GM12878 (cell line): ENCODE data around the gene ABHD6. TPM values are rescaled to one million over a fixed set of nuclear protein-coding genes. Genes with fewer than 3 reads are reported as not detected.

Experiments used
- ATAC-seq: fragments of 200-7000 bp; cut with Tn5 transposase; 3 replicates; pipeline ENCODE4 v1.9.1; 2020; ENCODE audit warnings: mild to moderate bottlenecking, moderate library complexity
- BruUV-seq: library from RNA; stranded (reverse); fragments of 400-500 nt; replicated peaks from 2 replicates; lab custom pipeline; 2021; lab: Mats Ljungman, UMichigan
- CTCF ChIA-PET: fragments of 300-600 bp; sonication (Branson Sonifier 250); formaldehyde crosslinking; extraction: SDS; loops from one replicate; lab custom pipeline; 2021; ENCODE audit warnings: inconsistent platforms; lab: Yijun Ruan, JAX
- POLR2A ChIA-PET: fragments of 350-600 bp; formaldehyde crosslinking; extraction: SDS; loops from one replicate; lab custom pipeline; 2021; ENCODE audit warnings: inconsistent platforms; lab: Charles Lee
- RAD21 ChIA-PET: fragments of 300-600 bp; sonication (Branson Sonifier 250); formaldehyde crosslinking; loops from one replicate; lab custom pipeline; 2023; ENCODE audit warnings: antibody characterized with exemption; ENCODE audit not compliant: unreplicated experiment; lab: Charles Lee
- SMC1A ChIA-PET: fragments of 300-600 bp; sonication (Branson Sonifier 250); formaldehyde crosslinking; loops from one replicate; lab custom pipeline; 2023; ENCODE audit not compliant: unreplicated experiment, uncharacterized antibody; lab: Charles Lee
- DNase-seq: peaks from one replicate; pipeline ENCODE4 v3.0.0-alpha.2; 2011; ENCODE audit warnings: low read depth, low spot score
- FAIRE-seq: peaks from 3 replicates; lab custom pipeline; 2011; peaks lifted over from hg19 to GRCh38; lab: Jason Lieb, UNC
- H2AFZ ChIP-seq: 2 replicates; pipeline ENCODE4 v1.6.0; 2011; ENCODE audit warnings: low read depth, low read length, control low read depth; ENCODE audit not compliant: control insufficient read depth
- H3K27ac ChIP-seq: 2 replicates; pipeline ENCODE4 v1.5.1; 2011; ENCODE audit warnings: control low read depth; ENCODE audit not compliant: control insufficient read depth, insufficient read depth
- H3K27me3 ChIP-seq, 2 experiments: replicated peaks in 1 of 2; 2 replicates each; pipeline versions ENCODE4 v1.6.0 to v1.6.1; 2011; ENCODE audit warnings: low read length in 1 of 2; ENCODE audit not compliant: control insufficient read depth in 2 of 2, insufficient read depth in 2 of 2
- H3K36me3 ChIP-seq, 2 experiments: 2 replicates each; pipeline ENCODE4 v1.5.1; 2011; ENCODE audit warnings: low read length in 1 of 2; ENCODE audit not compliant: control insufficient read depth in 2 of 2, insufficient read depth in 2 of 2
- H3K4me1 ChIP-seq: 2 replicates; pipeline ENCODE4 v1.6.1; 2011; ENCODE audit warnings: mild to moderate bottlenecking, low read length, moderate library complexity, mixed read lengths; ENCODE audit not compliant: control insufficient read depth, insufficient read depth
- H3K4me2 ChIP-seq: 2 replicates; pipeline ENCODE4 v1.6.0; 2011; ENCODE audit warnings: control low read depth; ENCODE audit not compliant: control insufficient read depth, insufficient read depth
- H3K4me3 ChIP-seq: fragments of 200-600 bp; sonication (generic); 2 replicates; pipeline ENCODE4 v1.5.1; 2016
- H3K79me2 ChIP-seq: 2 replicates; pipeline ENCODE4 v1.6.0; 2011; ENCODE audit warnings: low read length; ENCODE audit not compliant: control insufficient read depth, insufficient read depth
- H3K9ac ChIP-seq: 2 replicates; pipeline ENCODE4 v1.8.0; 2011; ENCODE audit warnings: low read length, control low read depth, mixed read lengths; ENCODE audit not compliant: control insufficient read depth, insufficient read depth
- H3K9me3 ChIP-seq: replicated peaks from 3 replicates; pipeline ENCODE4 v1.5.1; 2011; ENCODE audit warnings: mild to moderate bottlenecking, low read length; ENCODE audit not compliant: control insufficient read depth, insufficient read depth
- H4K20me1 ChIP-seq: 2 replicates; pipeline ENCODE4 v1.6.0; 2011; ENCODE audit not compliant: control insufficient read depth, insufficient read depth
- BCLAF1 ChIP-seq: fragments of 450-650 bp; IDR thresholded peaks from 2 replicates; pipeline ENCODE4 v1.6.1; 2017; ENCODE audit warnings: antibody characterized with exemption, mild to moderate bottlenecking, moderate library complexity
- CEBPZ ChIP-seq: fragments of 150-350 bp; IDR thresholded peaks from 2 replicates; pipeline ENCODE4 v1.6.1; 2016; ENCODE audit warnings: low read depth, low read length
- ESRRA ChIP-seq: IDR thresholded peaks from 2 replicates; pipeline ENCODE4 v1.6.1; 2012; ENCODE audit warnings: mild to moderate bottlenecking, low read length, improper control_type of control experiment
- GATAD2B ChIP-seq: fragments of 450-650 bp; conservative IDR thresholded peaks from 2 replicates; pipeline ENCODE4 v1.6.1; 2017; ENCODE audit warnings: low read depth, mild to moderate bottlenecking, moderate library complexity
- MEF2B ChIP-seq: fragments of 450-650 bp; IDR thresholded peaks from 2 replicates; pipeline ENCODE4 v1.6.1; 2018; ENCODE audit warnings: mild to moderate bottlenecking, moderate library complexity; ENCODE audit not compliant: partially characterized antibody, poor library complexity, severe bottlenecking
- NFXL1 ChIP-seq: fragments of 450-650 bp; IDR thresholded peaks from 2 replicates; pipeline ENCODE4 v1.6.1; 2017; ENCODE audit warnings: antibody characterized with exemption, mild to moderate bottlenecking, borderline replicate concordance
- NR2F1 ChIP-seq: fragments of 450-650 bp; conservative IDR thresholded peaks from 2 replicates; pipeline ENCODE4 v1.6.1; 2017; ENCODE audit warnings: mild to moderate bottlenecking
- SPI1 ChIP-seq: IDR thresholded peaks from 2 replicates; pipeline ENCODE4 v1.6.1; 2011; ENCODE audit warnings: low read depth, mild to moderate bottlenecking, low read length, moderate library complexity, borderline replicate concordance; ENCODE audit not compliant: insufficient read depth
- WGBS: methylation state at CpG from one replicate; pipeline ENCODE4 v1.1.6; 2016; ENCODE audit warnings: low lambda C conversion rate; ENCODE audit not compliant: insufficient replicate concordance, insufficient coverage; ENCODE audit errors: missing lambda C conversion rate; 5-methylcytosine and 5-hydroxymethylcytosine counted together
- in situ Hi-C: fragments of 300-500 bp; cut with MboI; formaldehyde crosslinking; loops from 9 replicates; pipeline ENCODE4 v1.14.3; 2018; ENCODE audit warnings: mixed read lengths
- intact Hi-C: fragments of 100-400 bp; cut with micrococcal nuclease; formaldehyde crosslinking; loops from one replicate; pipeline ENCODE4 v1.14.2; 2022; ENCODE audit not compliant: unreplicated experiment
- polyA plus RNA-seq, 11 experiments: library from polyadenylated mRNA; depleted of rRNA in 4 of 11; unstranded in 6 of 11; stranded (reverse) in 5 of 11; fragments of >200 nt; fragmentation: Nextera tagmentation in 4 of 11; fragmentation: Illumina TruSeq in 1 of 11; extraction: Ambion mirVana in 4 of 11; extraction: Trizol in 1 of 11; gene quantifications; 1 replicate in 1 of 11; 2 replicates in 10 of 11; pipeline versions ENCODE4 v1.2.1 to v1.2.3, GENCODE V29; 2011 to 2016; ENCODE audit warnings: inconsistent platforms in 2 of 11, missing spikeins in 2 of 11, low read depth in 1 of 11
- total RNA-seq, 4 experiments: library from RNA; depleted of rRNA in 3 of 4; stranded (reverse); fragments of >200 nt in 3 of 4; fragmentation: Illumina TruSeq in 1 of 4; extraction: Trizol in 1 of 4; gene quantifications; 2 replicates each; pipeline versions ENCODE4 v1.2.1 to v1.2.3, GENCODE V29; 2013 to 2021
- TF ChIP-seq, protein P1 (sequence below): fragments of 450-650 bp; IDR thresholded peaks from 2 replicates; pipeline ENCODE4 v1.6.1; 2016; ENCODE audit warnings: mild to moderate bottlenecking

Gene ABHD6
- total and polyA plus RNA-seq, 10 of the 15 experiments (the other 5 are each of a cell fraction or from before 2014, with no cell fraction given) = 1.4 to 33.2 (median 3.2) TPM

DNA sequence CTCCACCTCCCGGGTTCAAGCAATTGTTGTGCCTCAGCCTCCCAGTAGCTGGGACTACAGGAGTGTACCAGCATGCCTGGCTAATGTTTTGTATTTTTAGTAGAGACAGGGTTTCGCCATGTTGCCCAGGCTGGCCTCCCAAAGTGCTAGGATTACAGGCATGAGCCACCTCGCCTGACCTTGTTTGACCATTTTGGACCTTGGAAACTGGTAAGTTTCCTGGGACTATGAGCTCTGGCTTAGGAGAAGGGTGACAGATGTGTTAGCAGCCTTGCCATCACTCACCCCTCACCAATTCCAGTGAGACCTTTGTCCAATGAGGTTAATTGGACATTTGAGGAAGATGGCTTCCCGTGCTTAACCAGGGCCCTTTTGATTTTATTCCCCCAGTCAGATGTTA lies 46.7 kb upstream of the ABHD6 start (continued):
- TF ChIP-seq CEBPZ (no peak), MEF2B (no peak)

- H3K4me3 ChIP-seq = no peak overlapping the region
- no peak overlapping the region for H2AFZ ChIP-seq
- DNase-seq (no peak), ATAC-seq (no peak), FAIRE-seq (no peak)
- H3K9me3 ChIP-seq = peaks cover 19% of the 10 kb centered on the region
- no peak overlapping the region for H3K4me2 ChIP-seq
- no peaks in the 10 kb centered on the region for H3K27me3 ChIP-seq
- H3K36me3 ChIP-seq = peaks cover 1 to 6% of the 10 kb centered on the region in 2 experiments; a peak in 2 of 4 replicates
- ChIA-PET RAD21 (interaction anchor here (0.6 to 6.6 kb wide), 6 partner anchors 13 to 109 kb away, joined by 3 to 141 read pairs (median 51); no protein-coding TSS in a partner anchor), POLR2A (interaction anchor here (0.6 to 17.1 kb wide), 3 partner anchors 9 to 109 kb away, joined by 3 to 491 read pairs (median 4); partner anchors contain the start of gene DNASE1L3), CTCF (interaction anchor here (2.4 to 25.2 kb wide), 5 partner anchors 12 to 111 kb away, joined by 9 to 655 read pairs (median 61); partner anchors contain the start of genes DNASE1L3, HTD2 and RPP14), SMC1A (interaction anchor here (1.0 to 9.6 kb wide), 9 partner anchors 16 to 180 kb away, joined by 3 to 191 read pairs (median 27); partner anchors contain the start of gene ABHD6)
- H4K20me1 ChIP-seq = no peaks in the 10 kb centered on the region
- no TSS peak for BruUV-seq
- peaks cover 3% of the 10 kb centered on the region; the same call in 1 of the 2 replicates for H3K4me1 ChIP-seq
- no peak overlapping the region for H3K27ac ChIP-seq
- in situ Hi-C loops = no loop called here
- no peak overlapping the region for H3K9ac ChIP-seq
- intact Hi-C loops = no loop called here
- no peaks in the 10 kb centered on the region for H3K79me2 ChIP-seq
- WGBS = 58% methylated on average over 10 of the region's 10 CpGs
- TF ChIP-seq SPI1 (no peak), ESRRA (no peak), NFXL1 (no peak), NR2F1 (no peak), GATAD2B (no peak), BCLAF1 (no peak)
- TF ChIP-seq, protein P1, sequence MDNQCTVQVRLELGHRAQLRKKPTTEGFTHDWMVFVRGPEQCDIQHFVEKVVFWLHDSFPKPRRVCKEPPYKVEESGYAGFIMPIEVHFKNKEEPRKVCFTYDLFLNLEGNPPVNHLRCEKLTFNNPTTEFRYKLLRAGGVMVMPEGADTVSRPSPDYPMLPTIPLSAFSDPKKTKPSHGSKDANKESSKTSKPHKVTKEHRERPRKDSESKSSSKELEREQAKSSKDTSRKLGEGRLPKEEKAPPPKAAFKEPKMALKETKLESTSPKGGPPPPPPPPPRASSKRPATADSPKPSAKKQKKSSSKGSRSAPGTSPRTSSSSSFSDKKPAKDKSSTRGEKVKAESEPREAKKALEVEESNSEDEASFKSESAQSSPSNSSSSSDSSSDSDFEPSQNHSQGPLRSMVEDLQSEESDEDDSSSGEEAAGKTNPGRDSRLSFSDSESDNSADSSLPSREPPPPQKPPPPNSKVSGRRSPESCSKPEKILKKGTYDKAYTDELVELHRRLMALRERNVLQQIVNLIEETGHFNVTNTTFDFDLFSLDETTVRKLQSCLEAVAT = no peak
Observed at GRCh38 chr3:58191361-58191991, 46.1 kb upstream of the ABHD6 start.
